Astrocyte (in vitro differentiated cells and primary cell): ENCODE measurements around the gene GCNT2. TPM values are rescaled to one million over a fixed set of nuclear protein-coding genes. Genes with fewer than 3 reads are reported as not detected.

ENCODE experiments used
- DNase-seq: peaks from one replicate; pipeline ENCODE4 v3.0.0-alpha.2; 2010; ENCODE audit warnings: low read depth
- FAIRE-seq: peaks from 2 replicates; lab custom pipeline; 2011; peaks lifted over from hg19 to GRCh38; lab: Jason Lieb, UNC
- H2AFZ ChIP-seq: 2 replicates; pipeline ENCODE4 v1.6.0; 2012; ENCODE audit warnings: low read depth, low read length, inconsistent platforms
- H3K27ac ChIP-seq: 2 replicates; pipeline ENCODE4 v1.5.1; 2011; ENCODE audit warnings: low read depth, low read length, inconsistent platforms
- H3K27me3 ChIP-seq: 2 replicates; pipeline ENCODE4 v1.6.0; 2011; ENCODE audit warnings: low read length, inconsistent platforms; ENCODE audit not compliant: insufficient read depth
- H3K36me3 ChIP-seq: 2 replicates; pipeline ENCODE4 v1.5.1; 2011; ENCODE audit warnings: low read length, inconsistent platforms; ENCODE audit not compliant: insufficient read depth
- H3K4me1 ChIP-seq: 2 replicates; pipeline ENCODE4 v1.5.1; 2011; ENCODE audit warnings: low read length, inconsistent platforms; ENCODE audit not compliant: insufficient read depth
- H3K4me2 ChIP-seq: 2 replicates; pipeline ENCODE4 v1.6.0; 2012; ENCODE audit warnings: low read length, inconsistent platforms
- H3K4me3 ChIP-seq: 2 replicates; pipeline ENCODE4 v1.5.1; 2011; ENCODE audit warnings: low read depth, mild to moderate bottlenecking, low read length, inconsistent platforms; ENCODE audit not compliant: insufficient read depth
- H3K79me2 ChIP-seq: 2 replicates; pipeline ENCODE4 v1.6.0; 2012; ENCODE audit warnings: mild to moderate bottlenecking, low read length, inconsistent platforms; ENCODE audit not compliant: insufficient read depth
- H3K9ac ChIP-seq: 2 replicates; pipeline ENCODE4 v1.6.0; 2012; ENCODE audit warnings: mild to moderate bottlenecking, low read length, inconsistent platforms
- H3K9me3 ChIP-seq: 2 replicates; pipeline ENCODE4 v1.5.1; 2012; ENCODE audit warnings: low read depth, mild to moderate bottlenecking, low read length, inconsistent platforms; ENCODE audit not compliant: insufficient read depth
- H4K20me1 ChIP-seq: 2 replicates; pipeline ENCODE4 v1.6.0; 2012; ENCODE audit warnings: low read length, inconsistent platforms; ENCODE audit not compliant: insufficient read depth
- H3K27ac Mint-ChIP-seq: one replicate; pipeline ENCODE4 v1.8.0; 2021; ENCODE audit warnings: mild to moderate bottlenecking, mixed read lengths; ENCODE audit not compliant: unreplicated experiment
- H3K27me3 Mint-ChIP-seq: one replicate; pipeline ENCODE4 v1.8.0; 2021; ENCODE audit warnings: low read depth, mixed read lengths; ENCODE audit not compliant: unreplicated experiment
- H3K36me3 Mint-ChIP-seq: one replicate; pipeline ENCODE4 v1.8.0; 2021; ENCODE audit warnings: low read depth, mixed read lengths; ENCODE audit not compliant: unreplicated experiment
- H3K4me1 Mint-ChIP-seq: one replicate; pipeline ENCODE4 v1.8.0; 2021; ENCODE audit warnings: low read depth, mixed read lengths; ENCODE audit not compliant: unreplicated experiment
- H3K4me3 Mint-ChIP-seq: one replicate; pipeline ENCODE4 v1.8.0; 2021; ENCODE audit warnings: mild to moderate bottlenecking, moderate library complexity, mixed read lengths; ENCODE audit not compliant: unreplicated experiment
- H3K9me3 Mint-ChIP-seq: one replicate; pipeline ENCODE4 v1.8.0; 2021; ENCODE audit warnings: mild to moderate bottlenecking, mixed read lengths; ENCODE audit not compliant: unreplicated experiment
- EZH2 ChIP-seq: IDR thresholded peaks from 2 replicates; pipeline ENCODE4 v1.6.1; 2012; ENCODE audit warnings: mild to moderate bottlenecking, low read length, inconsistent platforms; ENCODE audit not compliant: insufficient read depth
- total RNA-seq: library from RNA; stranded (reverse); gene quantifications from 2 replicates; pipeline ENCODE4 v1.2.1, GENCODE V29; 2021
- TF ChIP-seq, protein P1 (sequence below): IDR thresholded peaks from 2 replicates; pipeline ENCODE4 v1.5.1; 2011; ENCODE audit warnings: low read depth, mild to moderate bottlenecking, inconsistent platforms, low read length, moderate library complexity; ENCODE audit not compliant: insufficient read depth

GCNT2 gene
- total RNA-seq, 1 donor from 2014 or later: 14.8 TPM

DNA sequence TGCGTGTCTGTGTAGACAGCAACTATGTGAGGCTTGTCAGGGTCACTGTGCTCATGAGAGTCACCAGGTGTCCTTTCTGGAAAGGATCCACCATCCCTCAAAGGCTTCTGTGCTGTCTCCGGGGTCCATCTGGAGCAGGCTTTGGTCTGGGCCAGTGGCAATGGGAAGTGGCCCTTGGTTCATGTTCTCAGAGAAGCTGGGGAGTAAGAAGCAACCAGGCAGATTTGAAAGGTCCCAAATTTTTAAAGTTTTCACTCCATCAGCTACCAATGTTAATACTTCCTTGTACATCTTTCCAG lies 68.2 kb downstream of the GCNT2 start:
- TF ChIP-seq, protein P1, sequence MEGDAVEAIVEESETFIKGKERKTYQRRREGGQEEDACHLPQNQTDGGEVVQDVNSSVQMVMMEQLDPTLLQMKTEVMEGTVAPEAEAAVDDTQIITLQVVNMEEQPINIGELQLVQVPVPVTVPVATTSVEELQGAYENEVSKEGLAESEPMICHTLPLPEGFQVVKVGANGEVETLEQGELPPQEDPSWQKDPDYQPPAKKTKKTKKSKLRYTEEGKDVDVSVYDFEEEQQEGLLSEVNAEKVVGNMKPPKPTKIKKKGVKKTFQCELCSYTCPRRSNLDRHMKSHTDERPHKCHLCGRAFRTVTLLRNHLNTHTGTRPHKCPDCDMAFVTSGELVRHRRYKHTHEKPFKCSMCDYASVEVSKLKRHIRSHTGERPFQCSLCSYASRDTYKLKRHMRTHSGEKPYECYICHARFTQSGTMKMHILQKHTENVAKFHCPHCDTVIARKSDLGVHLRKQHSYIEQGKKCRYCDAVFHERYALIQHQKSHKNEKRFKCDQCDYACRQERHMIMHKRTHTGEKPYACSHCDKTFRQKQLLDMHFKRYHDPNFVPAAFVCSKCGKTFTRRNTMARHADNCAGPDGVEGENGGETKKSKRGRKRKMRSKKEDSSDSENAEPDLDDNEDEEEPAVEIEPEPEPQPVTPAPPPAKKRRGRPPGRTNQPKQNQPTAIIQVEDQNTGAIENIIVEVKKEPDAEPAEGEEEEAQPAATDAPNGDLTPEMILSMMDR: no peak
- no peak for TF ChIP-seq EZH2
- no peak overlapping the region for H3K4me3 Mint-ChIP-seq
- H3K4me1 ChIP-seq: peaks cover 12% of the 10 kb centered on the region
- no peaks in the 10 kb centered on the region for H3K79me2 ChIP-seq
- no peaks in the 10 kb centered on the region for H3K9me3 Mint-ChIP-seq
- no peak for FAIRE-seq
- H3K9ac ChIP-seq: no peak overlapping the region
- H3K27ac Mint-ChIP-seq: no peak overlapping the region
- H3K36me3 ChIP-seq: no peaks in the 10 kb centered on the region
- H3K4me2 ChIP-seq: no peak overlapping the region
- no peaks in the 10 kb centered on the region for H3K9me3 ChIP-seq
- no peak overlapping the region for H3K4me3 ChIP-seq
- no peaks in the 10 kb centered on the region for H3K27me3 ChIP-seq
- DNase-seq: no peak
- no peaks in the 10 kb centered on the region for H3K27me3 Mint-ChIP-seq
- H4K20me1 ChIP-seq: no peaks in the 10 kb centered on the region
- no peak overlapping the region for H3K27ac ChIP-seq
- H3K4me1 Mint-ChIP-seq: peaks cover 17% of the 10 kb centered on the region
- no peak overlapping the region for H2AFZ ChIP-seq
- no peaks in the 10 kb centered on the region for H3K36me3 Mint-ChIP-seq

GRCh38 chr6:10589983-10590382 lies 68.8 kb downstream of the GCNT2 start:
- Histone ChIP-seq H3K27ac (no peak overlapping the region), H3K79me2 (no peaks in the 10 kb centered on the region), H3K9ac (no peak overlapping the region), H3K4me1 (peaks cover 12% of the 10 kb centered on the region), H3K27me3 (no peaks in the 10 kb centered on the region), H3K9me3 (no peaks in the 10 kb centered on the region), H3K4me3 (no peak overlapping the region), H2AFZ (no peak overlapping the region), H3K36me3 (no peaks in the 10 kb centered on the region), H3K4me2 (no peak overlapping the region), H4K20me1 (no peaks in the 10 kb centered on the region)
- FAIRE-seq (no peak), DNase-seq (no peak)
- Mint-ChIP-seq H3K27ac (no peak overlapping the region), H3K4me1 (peaks cover 14% of the 10 kb centered on the region), H3K27me3 (no peaks in the 10 kb centered on the region), H3K9me3 (no peaks in the 10 kb centered on the region), H3K4me3 (no peak overlapping the region), H3K36me3 (no peaks in the 10 kb centered on the region)
- TF ChIP-seq, protein P1: no peak

- H2AFZ ChIP-seq: no peak overlapping the region
- Mint-ChIP-seq H3K9me3 (no peaks in the 10 kb centered on the region), H3K4me1 (peaks cover 5% of the 10 kb centered on the region), H3K27ac (no peak overlapping the region), H3K27me3 (no peaks in the 10 kb centered on the region), H3K4me3 (no peak overlapping the region), H3K36me3 (no peaks in the 10 kb centered on the region)
- DNase-seq: no peak
- H3K4me1 ChIP-seq: no peaks in the 10 kb centered on the region
- no peaks in the 10 kb centered on the region for H4K20me1 ChIP-seq
- H3K9me3 ChIP-seq: no peaks in the 10 kb centered on the region
- no peak overlapping the region for H3K9ac ChIP-seq
- no peaks in the 10 kb centered on the region for H3K36me3 ChIP-seq
- no peak for TF ChIP-seq EZH2
- TF ChIP-seq, protein P1: no peak
- no peaks in the 10 kb centered on the region for H3K79me2 ChIP-seq
- H3K27me3 ChIP-seq: no peaks in the 10 kb centered on the region
- H3K4me2 ChIP-seq: no peak overlapping the region
- H3K4me3 ChIP-seq: no peak overlapping the region
- FAIRE-seq: no peak
- H3K27ac ChIP-seq: no peak overlapping the region
These were observed 70.4 kb downstream of the GCNT2 start for GRCh38 chr6:10591422-10592160.
